Ammon's horn (tissue), 1 donor: Measurements from ENCODE around the gene EPHB2.
"Not testable (repeated sequence)": the region's sequence is repeated elsewhere in the genome, so short reads cannot be mapped to it uniquely, and the experiment has no call there.

ENCODE experiments used
- DNase-seq: peaks from one replicate; pipeline ENCODE4 v3.0.0-alpha.2; 2016; ENCODE audit warnings: low spot score

Gene EPHB2

GRCh38 chr1:22818061-22818770 lies 107.6 kb downstream of the EPHB2 start:
- no peak for DNase-seq

- no peak for DNase-seq
These were observed 108.7 kb downstream of the EPHB2 start for GRCh38 chr1:22819361-22819760.

GRCh38 chr1:22821027-22821426 lies 110.4 kb downstream of the EPHB2 start:
- DNase-seq: no peak

GRCh38 chr1:22822371-22822770 lies 111.7 kb downstream of the EPHB2 start:
- DNase-seq: no peak

- DNase-seq: no peak
These were observed 113.8 kb downstream of the EPHB2 start for GRCh38 chr1:22824466-22824865.

- DNase-seq: no peak
These were observed 114.3 kb downstream of the EPHB2 start for GRCh38 chr1:22824975-22825374.

GRCh38 chr1:22825486-22826189 lies 115.0 kb downstream of the EPHB2 start:
- DNase-seq: no peak

GRCh38 chr1:22826604-22827580 lies 116.3 kb downstream of the EPHB2 start:
- DNase-seq: no peak

GRCh38 chr1:22827666-22828483 lies 117.2 kb downstream of the EPHB2 start:
- no peak for DNase-seq

- DNase-seq: peak; percentile 72
These were observed 118.1 kb downstream of the EPHB2 start for GRCh38 chr1:22828484-22829308.

- DNase-seq: no peak
These were observed 118.8 kb downstream of the EPHB2 start for GRCh38 chr1:22829309-22829989.

GRCh38 chr1:22830041-22830566 lies 119.5 kb downstream of the EPHB2 start:
- peak; percentile 76 for DNase-seq

- no peak for DNase-seq
These were observed 120.2 kb downstream of the EPHB2 start for GRCh38 chr1:22830757-22831340.

- no peak for DNase-seq
These were observed 121.2 kb downstream of the EPHB2 start for GRCh38 chr1:22831729-22832413.

GRCh38 chr1:22832414-22832786 lies 121.8 kb downstream of the EPHB2 start:
- no peak for DNase-seq

- DNase-seq: no peak
These were observed 123.1 kb downstream of the EPHB2 start for GRCh38 chr1:22833699-22834098.

GRCh38 chr1:22834420-22834819 lies 123.8 kb downstream of the EPHB2 start:
- DNase-seq: not testable (repeated sequence)

- no peak for DNase-seq
These were observed 125.1 kb downstream of the EPHB2 start for GRCh38 chr1:22835636-22836319.
